Panc1 (cell line): Measurements from ENCODE around the gene MFAP3.

Experiments used
- CTCF ChIP-seq: fragments of 450-650 bp; IDR thresholded peaks from 2 replicates; pipeline ENCODE4 v1.5.1; 2017; ENCODE audit warnings: mild to moderate bottlenecking
- TF ChIP-seq, protein P1 (sequence below), 2 experiments: IDR thresholded peaks; 2 replicates each; pipeline ENCODE4 v1.6.1; 2011 to 2012; ENCODE audit warnings: low read depth in 2 of 2, control low read depth in 1 of 2, low read length in 1 of 2, mild to moderate bottlenecking in 1 of 2, moderate library complexity in 1 of 2; ENCODE audit not compliant: insufficient read depth in 1 of 2

DNA sequence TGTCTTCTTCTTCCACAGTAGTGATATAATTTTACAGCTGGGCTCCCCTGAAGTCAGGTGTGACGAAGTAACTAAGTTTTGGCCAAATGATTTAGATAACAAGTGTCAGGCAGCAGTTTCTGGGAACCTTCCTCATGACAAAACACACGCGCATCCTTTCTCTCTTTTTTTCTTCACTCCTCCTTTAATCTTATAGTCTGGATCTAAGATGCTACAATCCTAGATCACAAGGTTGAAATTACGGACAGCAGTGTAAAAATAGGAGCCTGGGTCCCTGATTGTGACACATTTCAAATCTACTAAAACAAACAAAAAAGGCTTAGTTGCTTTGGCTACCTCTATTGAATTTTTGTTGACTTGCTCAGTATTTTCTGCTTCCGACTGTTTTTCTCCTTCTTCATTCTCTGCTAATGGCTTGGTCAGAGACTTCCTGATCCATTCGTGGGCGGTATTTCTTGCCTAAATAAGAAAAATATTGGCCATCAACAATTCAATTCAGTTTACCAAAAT, 36.2 kb upstream of the MFAP3 start:
- no peak for TF ChIP-seq CTCF
- TF ChIP-seq, protein P1, sequence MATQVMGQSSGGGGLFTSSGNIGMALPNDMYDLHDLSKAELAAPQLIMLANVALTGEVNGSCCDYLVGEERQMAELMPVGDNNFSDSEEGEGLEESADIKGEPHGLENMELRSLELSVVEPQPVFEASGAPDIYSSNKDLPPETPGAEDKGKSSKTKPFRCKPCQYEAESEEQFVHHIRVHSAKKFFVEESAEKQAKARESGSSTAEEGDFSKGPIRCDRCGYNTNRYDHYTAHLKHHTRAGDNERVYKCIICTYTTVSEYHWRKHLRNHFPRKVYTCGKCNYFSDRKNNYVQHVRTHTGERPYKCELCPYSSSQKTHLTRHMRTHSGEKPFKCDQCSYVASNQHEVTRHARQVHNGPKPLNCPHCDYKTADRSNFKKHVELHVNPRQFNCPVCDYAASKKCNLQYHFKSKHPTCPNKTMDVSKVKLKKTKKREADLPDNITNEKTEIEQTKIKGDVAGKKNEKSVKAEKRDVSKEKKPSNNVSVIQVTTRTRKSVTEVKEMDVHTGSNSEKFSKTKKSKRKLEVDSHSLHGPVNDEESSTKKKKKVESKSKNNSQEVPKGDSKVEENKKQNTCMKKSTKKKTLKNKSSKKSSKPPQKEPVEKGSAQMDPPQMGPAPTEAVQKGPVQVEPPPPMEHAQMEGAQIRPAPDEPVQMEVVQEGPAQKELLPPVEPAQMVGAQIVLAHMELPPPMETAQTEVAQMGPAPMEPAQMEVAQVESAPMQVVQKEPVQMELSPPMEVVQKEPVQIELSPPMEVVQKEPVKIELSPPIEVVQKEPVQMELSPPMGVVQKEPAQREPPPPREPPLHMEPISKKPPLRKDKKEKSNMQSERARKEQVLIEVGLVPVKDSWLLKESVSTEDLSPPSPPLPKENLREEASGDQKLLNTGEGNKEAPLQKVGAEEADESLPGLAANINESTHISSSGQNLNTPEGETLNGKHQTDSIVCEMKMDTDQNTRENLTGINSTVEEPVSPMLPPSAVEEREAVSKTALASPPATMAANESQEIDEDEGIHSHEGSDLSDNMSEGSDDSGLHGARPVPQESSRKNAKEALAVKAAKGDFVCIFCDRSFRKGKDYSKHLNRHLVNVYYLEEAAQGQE (IDR thresholded peaks at IDR 0.05; ENCODE audit: insufficient read depth in 1 of 2, low read depth in 2 of 2, low read length in 1 of 2), result no peak
